ENCODE measurements around the gene GLG1. TPM values are rescaled to one million over a fixed set of nuclear protein-coding genes. Genes with fewer than 3 reads are reported as not detected.

GLG1 gene
- total RNA-seq, 2 donors from 2014 or later: 69.6 to 98.9 TPM

DNA sequence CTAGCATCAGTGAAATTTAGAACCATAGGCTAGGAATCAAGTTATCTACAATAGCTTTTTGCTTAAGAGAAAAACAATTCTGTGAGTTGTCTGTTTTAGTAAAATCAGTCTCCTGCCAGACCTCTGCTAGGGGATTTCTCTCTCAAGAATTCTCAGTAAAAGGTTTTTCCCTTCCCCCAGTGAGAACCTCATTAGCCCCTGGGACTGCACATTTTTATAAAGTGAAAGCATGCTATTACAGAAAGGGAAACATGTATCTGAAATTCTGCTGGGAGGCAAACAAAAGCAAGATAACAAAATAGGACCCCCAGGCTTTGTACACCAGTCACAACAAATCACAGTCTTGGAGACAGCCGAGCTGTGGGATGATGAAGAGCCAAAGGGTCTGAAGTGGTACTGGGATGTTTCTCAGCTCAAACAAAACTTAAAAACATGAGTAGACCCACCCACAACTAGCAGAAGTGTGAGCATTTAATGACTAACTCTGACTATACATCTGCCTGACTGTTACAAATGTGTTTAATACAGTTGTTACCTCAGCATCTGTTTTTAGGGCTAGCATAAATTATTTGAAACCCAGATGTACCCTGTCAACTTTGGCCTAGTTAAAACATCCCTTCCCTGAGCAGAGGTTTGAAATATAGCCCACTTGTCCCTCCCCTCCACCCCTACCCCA is 20.0 kb upstream of the GLG1 start:
- ATAC-seq: peak; percentile 86 to 92

DNA sequence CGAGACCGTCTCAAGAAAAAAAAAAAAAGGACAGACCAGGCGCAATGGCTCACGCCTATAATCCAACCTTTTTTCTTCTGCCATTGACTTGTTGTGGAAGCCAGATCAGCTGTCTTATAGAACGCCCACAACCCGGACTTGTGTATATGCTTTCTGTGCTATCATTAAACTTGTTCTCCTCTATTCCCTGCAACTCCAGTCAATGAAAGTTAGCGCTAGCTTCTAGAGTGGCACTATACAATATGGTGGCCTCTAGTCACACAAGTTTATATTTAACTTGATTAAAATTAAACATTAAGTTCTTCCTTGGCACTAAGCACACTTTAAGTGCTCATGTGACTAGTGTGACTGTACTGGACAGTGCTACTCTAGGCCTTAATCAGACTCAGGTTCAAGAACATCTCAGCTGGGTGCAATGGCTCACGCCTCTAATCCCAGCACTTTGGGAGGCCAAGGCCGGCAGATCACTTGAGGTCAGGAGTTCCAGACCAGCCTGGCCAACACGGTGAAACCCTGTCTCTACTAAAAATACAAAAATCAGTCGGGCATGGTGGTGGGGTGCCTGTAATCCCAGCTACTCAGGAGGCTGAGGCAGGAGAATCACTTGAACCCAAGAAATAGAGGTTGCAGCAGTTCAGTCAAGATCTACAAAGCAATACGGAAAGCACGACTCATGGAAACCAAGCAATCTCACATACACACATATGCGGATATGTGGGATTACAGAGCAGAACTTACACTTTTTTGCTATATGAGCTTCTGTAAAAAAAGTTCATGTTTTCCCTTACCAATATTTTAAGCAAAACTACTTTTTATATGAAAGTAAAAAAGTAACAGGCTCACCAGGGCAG is 18.8 kb upstream of the GLG1 start:
- Mint-ChIP-seq H3K27ac (peak overlapping the region; percentile 84 to 93), H3K36me3 (peaks cover 33% of the 10 kb centered on the region), H3K4me3 (peak overlapping the region; percentile 54), H3K9me3 (no peaks in the 10 kb centered on the region), H3K4me1 (ENCODE audit: low read depth in 2 of 2) (peaks cover 36 to 43% of the 10 kb centered on the region in 2 donors), H3K27me3 (no peaks in the 10 kb centered on the region)
- ATAC-seq (no peak), DNase-seq (ENCODE audit: low spot score) (no peak)

More for the DNA sequence above, 20.0 kb upstream of the GLG1 start:
- H3K4me3 Mint-ChIP-seq: peak overlapping the region; percentile 54
- no peak for DNase-seq (ENCODE audit: low spot score)
- peaks cover 28% of the 10 kb centered on the region for H3K36me3 Mint-ChIP-seq
- no peaks in the 10 kb centered on the region for H3K27me3 Mint-ChIP-seq
- H3K4me1 Mint-ChIP-seq (ENCODE audit: low read depth in 2 of 2): peaks cover 36 to 43% of the 10 kb centered on the region in 2 donors
- no peaks in the 10 kb centered on the region for H3K9me3 Mint-ChIP-seq
- H3K27ac Mint-ChIP-seq: peak overlapping the region; percentile 84 to 93

DNA sequence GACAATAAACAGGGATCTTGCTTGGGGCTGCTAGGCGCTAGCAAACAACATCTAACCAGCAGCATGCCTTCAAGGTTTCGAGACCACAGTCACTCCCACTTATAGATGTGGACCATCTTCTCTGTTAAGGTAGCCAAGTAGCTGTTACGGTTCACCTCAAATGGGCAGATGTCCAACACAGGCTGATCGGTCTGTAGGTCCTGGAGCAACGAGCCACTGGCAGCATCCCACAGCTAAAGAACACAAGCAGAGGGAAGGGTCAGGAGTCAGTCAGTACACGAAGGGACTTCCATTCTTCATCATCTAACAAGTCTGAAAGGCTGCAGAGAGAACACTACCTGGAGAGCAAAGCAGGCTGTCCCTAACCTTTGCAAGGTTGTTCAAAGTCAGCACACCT is 16.9 kb upstream of the GLG1 start:
- Mint-ChIP-seq H3K27ac (peak overlapping the region in 1 of 2 donors; percentile 63), H3K36me3 (peaks cover 31% of the 10 kb centered on the region), H3K4me1 (ENCODE audit: low read depth in 2 of 2) (peaks cover 30 to 40% of the 10 kb centered on the region in 2 donors), H3K9me3 (no peaks in the 10 kb centered on the region), H3K27me3 (no peaks in the 10 kb centered on the region), H3K4me3 (no peak overlapping the region)
- DNase-seq (ENCODE audit: low spot score): no peak
- ATAC-seq: no peak

DNA sequence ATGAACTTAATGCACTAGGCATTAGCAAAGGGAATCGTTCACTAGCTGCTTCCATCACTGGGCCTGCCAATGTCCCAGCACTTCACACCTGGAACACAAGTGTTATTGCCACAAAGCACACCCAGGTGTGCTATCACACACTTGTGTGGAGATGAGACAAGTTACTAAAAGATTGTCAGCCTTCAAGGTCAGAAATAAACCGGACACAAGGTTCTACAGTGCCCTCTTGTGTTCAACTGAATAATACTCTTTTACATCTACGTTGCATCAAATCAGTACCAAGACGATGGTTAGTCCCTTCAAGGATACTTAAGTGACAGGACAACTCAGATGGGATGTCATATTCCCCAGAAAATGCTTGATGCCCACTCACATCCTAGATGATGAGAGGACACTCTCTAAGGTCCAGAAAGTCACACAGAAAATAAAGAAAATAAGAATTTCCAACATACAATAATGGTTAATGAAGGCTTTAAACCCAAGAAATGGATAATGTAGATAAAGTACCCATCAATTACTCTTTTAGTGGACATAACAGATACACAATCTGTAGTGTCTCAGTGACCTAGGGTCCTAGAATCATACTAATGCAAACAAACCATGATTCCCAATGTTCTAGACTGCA is 16.4 kb upstream of the GLG1 start:
- peaks cover 27 to 36% of the 10 kb centered on the region in 2 donors for H3K4me1 Mint-ChIP-seq (ENCODE audit: low read depth in 2 of 2)
- no peak for DNase-seq (ENCODE audit: low spot score)

DNA sequence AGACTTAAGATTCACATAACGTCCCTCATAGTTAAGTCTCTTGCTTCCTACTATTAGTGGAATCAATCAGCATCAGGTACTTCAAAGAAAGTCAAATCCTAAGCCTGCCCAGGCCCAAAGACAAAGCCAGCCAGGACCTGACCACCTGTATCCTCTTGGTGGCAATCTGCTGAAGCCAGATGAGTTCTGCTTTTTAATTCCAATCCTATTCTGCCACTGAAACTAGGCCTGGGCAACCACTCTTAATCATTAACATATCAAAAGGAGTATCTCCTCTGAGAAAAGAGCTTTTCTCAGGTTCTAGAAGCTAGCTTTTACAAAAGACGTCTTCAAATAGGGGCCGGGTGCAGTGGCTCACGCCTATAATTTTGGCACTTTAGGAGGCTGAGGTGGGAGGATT is 15.1 kb upstream of the GLG1 start:
- Mint-ChIP-seq H3K27ac (no peak overlapping the region), H3K36me3 (peaks cover 26% of the 10 kb centered on the region), H3K4me3 (no peak overlapping the region), H3K4me1 (ENCODE audit: low read depth in 2 of 2) (peaks cover 29 to 34% of the 10 kb centered on the region in 2 donors), H3K27me3 (no peaks in the 10 kb centered on the region), H3K9me3 (no peaks in the 10 kb centered on the region)
- ATAC-seq (no peak), DNase-seq (ENCODE audit: low spot score) (no peak)

More for the DNA sequence above, 16.4 kb upstream of the GLG1 start:
- Mint-ChIP-seq H3K27ac (peak overlapping the region; percentile 30 to 63), H3K9me3 (no peaks in the 10 kb centered on the region), H3K4me3 (no peak overlapping the region), H3K27me3 (no peaks in the 10 kb centered on the region), H3K36me3 (peaks cover 27% of the 10 kb centered on the region)
- ATAC-seq: peak in 1 of 2 donors; percentile 40

DNA sequence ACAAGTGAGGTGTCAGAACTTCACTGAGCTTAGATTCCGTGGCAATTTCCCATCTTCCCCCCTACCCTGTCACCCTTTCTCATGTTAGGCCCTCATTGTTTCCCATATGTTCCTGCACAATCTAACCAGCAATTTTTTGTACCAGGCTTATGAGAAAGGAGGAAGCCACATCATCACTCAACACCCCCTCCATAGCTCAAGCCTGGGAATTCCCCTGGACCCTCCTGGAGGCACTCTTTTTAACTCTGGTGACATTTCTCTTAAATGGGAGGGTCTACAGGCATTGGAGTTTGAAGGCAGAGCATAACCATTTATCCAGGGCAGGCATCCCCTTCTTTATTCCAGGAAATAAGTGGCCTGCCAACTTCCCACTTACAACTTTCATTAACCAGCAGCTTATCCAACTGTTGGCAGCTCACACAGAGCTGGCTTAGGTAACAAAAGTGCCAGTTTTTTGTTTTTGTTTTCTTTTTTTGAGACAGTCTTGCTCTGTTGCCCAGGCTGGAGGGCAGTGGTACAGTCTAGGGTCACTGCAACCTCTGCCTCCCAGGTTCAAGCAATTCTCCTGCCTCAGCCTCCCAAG is 10.4 kb upstream of the GLG1 start:
- ATAC-seq (peak in 1 of 2 donors; percentile 59), DNase-seq (ENCODE audit: low spot score) (no peak)
- H3K4me1 Mint-ChIP-seq (ENCODE audit: low read depth in 2 of 2): peaks cover 13 to 15% of the 10 kb centered on the region in 2 donors
- H3K4me3 Mint-ChIP-seq: no peak overlapping the region
- no peaks in the 10 kb centered on the region for H3K9me3 Mint-ChIP-seq
- no peaks in the 10 kb centered on the region for H3K27me3 Mint-ChIP-seq
- peaks cover 9% of the 10 kb centered on the region for H3K36me3 Mint-ChIP-seq
- peak overlapping the region; percentile 40 to 44 for H3K27ac Mint-ChIP-seq

DNA sequence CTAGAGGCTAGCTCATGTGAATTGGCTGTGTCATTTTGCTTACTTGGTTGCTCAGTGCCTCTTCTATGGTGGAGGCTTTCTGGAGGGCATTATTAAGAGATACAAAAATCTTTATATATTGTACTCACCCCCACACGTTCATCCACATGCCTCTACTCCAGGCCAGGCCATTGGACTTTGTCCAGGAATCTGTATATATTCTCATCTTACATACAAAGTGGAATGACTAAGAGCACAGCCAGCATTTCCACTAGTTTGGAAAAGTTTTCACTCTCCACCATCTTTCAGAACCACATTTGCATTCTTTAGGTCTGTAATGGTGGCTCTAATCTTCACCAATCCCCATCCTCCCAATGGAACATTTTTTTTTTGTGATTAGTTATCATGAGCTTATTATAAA is 4.8 kb upstream of the GLG1 start:
- Mint-ChIP-seq H3K27ac (no peak overlapping the region), H3K4me1 (ENCODE audit: low read depth in 2 of 2) (peaks cover 6 to 11% of the 10 kb centered on the region in 2 donors), H3K4me3 (no peak overlapping the region), H3K9me3 (no peaks in the 10 kb centered on the region), H3K36me3 (no peaks in the 10 kb centered on the region), H3K27me3 (no peaks in the 10 kb centered on the region)
- ATAC-seq (no peak), DNase-seq (ENCODE audit: low spot score) (no peak)

DNA sequence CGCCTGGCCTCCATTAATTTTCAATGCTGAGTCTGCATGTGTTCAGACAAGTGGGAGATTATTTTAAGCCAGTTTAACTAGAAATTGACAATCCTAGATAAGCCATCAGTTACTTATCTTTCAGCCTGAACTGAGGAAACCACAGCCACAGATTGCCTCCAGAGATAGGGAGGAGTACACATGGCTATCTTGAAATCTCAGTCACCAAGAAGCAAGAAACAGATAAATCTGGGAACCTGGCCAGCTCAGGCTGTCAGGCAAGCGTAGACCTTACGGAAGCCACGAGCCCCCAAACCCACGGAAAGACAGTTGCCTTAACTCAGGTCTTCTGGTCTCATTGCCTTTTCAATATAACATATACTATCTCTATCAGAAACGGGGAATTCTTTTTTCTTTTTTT is 2.0 kb upstream of the GLG1 start:
- ATAC-seq: no peak
- H3K4me1 Mint-ChIP-seq (ENCODE audit: low read depth in 2 of 2): peaks cover 26 to 31% of the 10 kb centered on the region in 2 donors
- peaks cover 5% of the 10 kb centered on the region for H3K36me3 Mint-ChIP-seq
- H3K27me3 Mint-ChIP-seq: no peaks in the 10 kb centered on the region
- H3K27ac Mint-ChIP-seq: no peak overlapping the region
- DNase-seq (ENCODE audit: low spot score): no peak
- no peaks in the 10 kb centered on the region for H3K9me3 Mint-ChIP-seq
- H3K4me3 Mint-ChIP-seq: no peak overlapping the region

DNA sequence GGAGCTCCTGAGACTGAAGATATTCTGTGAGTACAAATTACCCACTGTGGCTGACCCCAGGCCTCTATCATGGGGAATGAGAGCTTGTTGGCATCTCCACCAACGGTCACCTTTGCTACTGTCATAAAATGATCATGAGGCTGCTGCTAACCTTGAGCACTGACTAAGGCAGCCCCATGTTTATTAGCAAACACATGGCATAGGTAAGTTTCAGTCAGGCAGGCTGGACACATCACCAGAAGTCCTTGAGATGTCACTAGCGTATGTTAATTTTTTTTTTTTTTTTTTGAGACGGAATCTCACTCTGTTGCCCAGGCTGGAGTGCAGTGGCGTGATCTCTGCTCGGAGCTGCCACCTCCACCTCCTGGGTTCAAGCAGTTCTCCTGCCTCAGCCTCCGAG is 1.5 kb upstream of the GLG1 start:
- peaks cover 32 to 36% of the 10 kb centered on the region in 2 donors for H3K4me1 Mint-ChIP-seq (ENCODE audit: low read depth in 2 of 2)
- H3K4me3 Mint-ChIP-seq: peak overlapping the region; percentile 98
- no peak overlapping the region for H3K27ac Mint-ChIP-seq
- ATAC-seq: no peak
- H3K9me3 Mint-ChIP-seq: no peaks in the 10 kb centered on the region
- no peaks in the 10 kb centered on the region for H3K27me3 Mint-ChIP-seq
- no peak for DNase-seq (ENCODE audit: low spot score)
- H3K36me3 Mint-ChIP-seq: peaks cover 5% of the 10 kb centered on the region

DNA sequence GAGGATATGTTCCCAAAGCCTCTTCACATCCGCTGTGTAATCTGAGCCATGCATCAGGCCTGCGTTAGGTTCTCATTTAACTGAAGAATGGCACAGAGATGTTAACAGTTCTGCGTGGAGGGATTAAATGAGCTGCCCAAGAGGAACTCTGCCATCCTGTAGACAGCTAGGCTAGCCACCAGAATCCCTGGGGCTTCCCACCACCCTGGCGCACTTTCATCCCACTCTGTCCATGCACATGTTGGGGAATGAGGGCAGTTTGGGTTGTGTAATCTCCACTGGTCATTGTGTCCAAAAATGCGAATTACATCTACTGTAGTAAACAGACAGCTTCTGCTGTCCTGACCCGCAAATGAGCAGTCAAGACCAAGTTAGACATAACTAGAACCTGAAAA is 1.0 kb upstream of the GLG1 start:
- H3K27me3 Mint-ChIP-seq: no peaks in the 10 kb centered on the region
- H3K36me3 Mint-ChIP-seq: peaks cover 5% of the 10 kb centered on the region
- no peak for DNase-seq (ENCODE audit: low spot score)
- peaks cover 33 to 38% of the 10 kb centered on the region in 2 donors for H3K4me1 Mint-ChIP-seq (ENCODE audit: low read depth in 2 of 2)
- ATAC-seq: no peak
- peak overlapping the region; percentile 98 for H3K4me3 Mint-ChIP-seq
- H3K27ac Mint-ChIP-seq: peak overlapping the region; percentile 90 to 93
- no peaks in the 10 kb centered on the region for H3K9me3 Mint-ChIP-seq

DNA sequence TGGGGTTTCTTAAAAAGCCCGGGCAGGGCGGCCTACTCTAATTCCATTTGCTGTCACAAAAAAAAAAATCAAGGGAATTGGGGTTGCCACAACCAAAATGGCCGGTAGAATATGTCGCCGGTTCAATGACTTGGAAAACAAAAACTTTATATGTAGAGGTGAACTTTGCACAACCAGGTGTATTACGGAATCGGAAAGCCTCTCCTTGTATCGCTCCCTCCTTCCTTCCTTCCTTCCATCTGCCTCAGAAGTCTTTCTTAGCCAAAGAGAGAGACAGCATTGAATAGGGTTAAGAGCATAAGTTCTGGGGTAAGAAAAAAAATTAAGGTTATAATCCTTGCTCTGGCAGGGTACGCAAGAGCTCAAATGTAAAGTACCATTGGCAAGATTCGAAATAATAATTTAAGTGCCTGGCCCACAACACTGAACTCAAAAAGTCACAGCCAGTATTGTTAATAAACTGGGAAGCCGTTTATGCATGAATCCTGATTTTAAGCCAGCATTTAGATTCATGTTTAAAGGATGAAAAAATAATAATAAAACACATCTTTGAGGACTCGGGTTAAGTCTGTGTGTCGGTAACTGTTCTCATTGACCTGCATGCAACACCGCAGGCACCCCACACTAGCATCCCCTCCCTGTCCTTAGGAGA is 522 bp upstream of the GLG1 start:
- peak overlapping the region; percentile 90 to 93 for H3K27ac Mint-ChIP-seq
- peaks cover 37 to 42% of the 10 kb centered on the region in 2 donors for H3K4me1 Mint-ChIP-seq (ENCODE audit: low read depth in 2 of 2)
- H3K9me3 Mint-ChIP-seq: no peaks in the 10 kb centered on the region
- H3K4me3 Mint-ChIP-seq: peak overlapping the region; percentile 98
- H3K36me3 Mint-ChIP-seq: peaks cover 5% of the 10 kb centered on the region
- H3K27me3 Mint-ChIP-seq: no peaks in the 10 kb centered on the region
- DNase-seq (ENCODE audit: low spot score) (no peak), ATAC-seq (no peak)

DNA sequence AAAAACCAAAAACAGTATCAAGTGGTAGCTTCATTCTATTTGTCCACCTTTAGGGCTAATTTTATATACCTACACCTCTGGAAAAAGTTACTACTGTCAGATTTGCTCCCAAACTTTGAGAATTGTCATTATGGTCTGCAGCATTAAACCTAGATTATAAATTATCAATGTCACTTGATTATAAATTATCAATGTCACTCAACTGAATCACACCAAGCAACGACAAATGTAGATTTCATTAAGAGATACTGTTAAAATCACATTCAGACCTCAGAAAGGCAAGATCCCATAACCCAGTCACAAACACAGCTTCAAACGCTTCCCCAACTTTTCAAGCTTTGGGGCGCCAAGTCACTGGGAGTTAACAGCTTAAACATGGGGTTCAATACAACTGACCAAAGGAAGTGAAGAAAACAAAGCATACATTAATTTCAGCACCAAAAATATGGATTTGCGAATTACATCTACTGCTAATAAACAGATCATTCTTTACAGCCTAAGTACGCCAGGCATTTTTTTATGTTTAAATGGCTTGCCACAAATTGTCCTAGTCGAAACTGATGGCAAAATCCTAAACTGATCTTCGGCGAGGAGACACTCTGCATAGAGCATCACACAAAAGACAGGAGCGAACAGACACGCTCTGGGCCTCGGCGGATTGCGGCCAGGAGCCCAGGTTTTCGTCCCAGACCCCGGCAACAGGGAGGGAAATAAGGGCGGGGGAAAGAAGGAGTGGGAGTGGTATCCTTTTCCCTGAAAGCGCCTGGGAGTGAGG is 981 bp downstream of the GLG1 start:
- no peaks in the 10 kb centered on the region for H3K9me3 Mint-ChIP-seq
- H3K27ac Mint-ChIP-seq: peak overlapping the region; percentile 90 to 99
- H3K4me3 Mint-ChIP-seq: peak overlapping the region; percentile 98
- H3K27me3 Mint-ChIP-seq: no peaks in the 10 kb centered on the region
- DNase-seq (ENCODE audit: low spot score): no peak
- peaks cover 5% of the 10 kb centered on the region for H3K36me3 Mint-ChIP-seq
- H3K4me1 Mint-ChIP-seq (ENCODE audit: low read depth in 2 of 2): peaks cover 39 to 52% of the 10 kb centered on the region in 2 donors
- no peak for ATAC-seq
